NCI-H146 (cell line): ENCODE measurements around the gene ASTN2.

Experiments
- DNase-seq: peaks from one replicate; lab custom pipeline; 2025; lab: John Stamatoyannopoulos, UW

Gene ASTN2, protein sequence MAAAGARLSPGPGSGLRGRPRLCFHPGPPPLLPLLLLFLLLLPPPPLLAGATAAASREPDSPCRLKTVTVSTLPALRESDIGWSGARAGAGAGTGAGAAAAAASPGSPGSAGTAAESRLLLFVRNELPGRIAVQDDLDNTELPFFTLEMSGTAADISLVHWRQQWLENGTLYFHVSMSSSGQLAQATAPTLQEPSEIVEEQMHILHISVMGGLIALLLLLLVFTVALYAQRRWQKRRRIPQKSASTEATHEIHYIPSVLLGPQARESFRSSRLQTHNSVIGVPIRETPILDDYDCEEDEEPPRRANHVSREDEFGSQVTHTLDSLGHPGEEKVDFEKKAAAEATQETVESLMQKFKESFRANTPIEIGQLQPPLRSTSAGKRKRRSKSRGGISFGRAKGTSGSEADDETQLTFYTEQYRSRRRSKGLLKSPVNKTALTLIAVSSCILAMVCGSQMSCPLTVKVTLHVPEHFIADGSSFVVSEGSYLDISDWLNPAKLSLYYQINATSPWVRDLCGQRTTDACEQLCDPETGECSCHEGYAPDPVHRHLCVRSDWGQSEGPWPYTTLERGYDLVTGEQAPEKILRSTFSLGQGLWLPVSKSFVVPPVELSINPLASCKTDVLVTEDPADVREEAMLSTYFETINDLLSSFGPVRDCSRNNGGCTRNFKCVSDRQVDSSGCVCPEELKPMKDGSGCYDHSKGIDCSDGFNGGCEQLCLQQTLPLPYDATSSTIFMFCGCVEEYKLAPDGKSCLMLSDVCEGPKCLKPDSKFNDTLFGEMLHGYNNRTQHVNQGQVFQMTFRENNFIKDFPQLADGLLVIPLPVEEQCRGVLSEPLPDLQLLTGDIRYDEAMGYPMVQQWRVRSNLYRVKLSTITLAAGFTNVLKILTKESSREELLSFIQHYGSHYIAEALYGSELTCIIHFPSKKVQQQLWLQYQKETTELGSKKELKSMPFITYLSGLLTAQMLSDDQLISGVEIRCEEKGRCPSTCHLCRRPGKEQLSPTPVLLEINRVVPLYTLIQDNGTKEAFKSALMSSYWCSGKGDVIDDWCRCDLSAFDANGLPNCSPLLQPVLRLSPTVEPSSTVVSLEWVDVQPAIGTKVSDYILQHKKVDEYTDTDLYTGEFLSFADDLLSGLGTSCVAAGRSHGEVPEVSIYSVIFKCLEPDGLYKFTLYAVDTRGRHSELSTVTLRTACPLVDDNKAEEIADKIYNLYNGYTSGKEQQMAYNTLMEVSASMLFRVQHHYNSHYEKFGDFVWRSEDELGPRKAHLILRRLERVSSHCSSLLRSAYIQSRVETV (N-terminal part only)

DNA sequence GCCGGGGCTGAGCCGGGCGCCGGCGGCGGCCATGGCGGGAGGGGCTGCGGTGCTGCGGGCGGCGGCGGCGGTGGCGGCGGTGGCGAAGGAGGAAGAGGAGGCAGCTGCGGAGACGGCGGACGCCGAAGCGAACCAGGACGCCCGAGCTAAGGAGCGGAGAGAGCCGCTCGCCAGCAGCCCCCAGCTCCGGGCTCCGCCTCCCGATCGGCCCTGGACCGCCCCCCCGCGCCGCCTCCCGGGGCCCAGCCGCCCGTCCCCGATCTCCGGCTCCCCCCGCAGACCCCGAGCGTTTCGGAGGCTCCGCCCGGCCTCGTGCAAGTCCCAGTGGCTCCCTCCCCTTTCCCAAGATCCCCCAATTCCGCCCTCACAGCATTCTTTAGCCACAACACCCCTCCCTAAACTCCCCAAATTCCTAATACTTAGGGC lies at the start of gene ASTN2:
Gene ASTN2, minus strand, starts transcription at position 152 of the 426 bp plus-strand sequence. Its CDS starts 119 bp downstream, at position 33.
- peak; percentile 55 for DNase-seq

DNA sequence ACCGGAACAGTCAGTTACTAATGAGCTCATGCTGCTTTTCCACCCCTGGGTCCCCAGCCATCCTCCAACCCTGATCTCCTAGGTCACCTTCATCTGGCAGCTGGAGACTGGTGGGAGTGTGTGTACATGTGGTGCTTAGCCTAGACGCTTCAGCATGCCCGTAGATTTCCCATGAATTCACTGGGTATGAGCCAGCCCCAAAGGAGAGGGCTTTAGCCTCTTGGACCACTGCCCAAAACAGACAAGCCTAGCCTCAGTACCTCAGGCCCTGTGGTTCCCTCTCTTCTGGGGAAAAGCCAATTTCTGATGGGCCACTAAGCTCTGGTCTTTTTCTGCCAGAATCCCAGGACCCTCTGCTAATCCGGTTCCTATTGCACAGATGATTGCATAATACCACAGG lies 48.0 kb upstream of the ASTN2 start:
- no peak for DNase-seq

DNA sequence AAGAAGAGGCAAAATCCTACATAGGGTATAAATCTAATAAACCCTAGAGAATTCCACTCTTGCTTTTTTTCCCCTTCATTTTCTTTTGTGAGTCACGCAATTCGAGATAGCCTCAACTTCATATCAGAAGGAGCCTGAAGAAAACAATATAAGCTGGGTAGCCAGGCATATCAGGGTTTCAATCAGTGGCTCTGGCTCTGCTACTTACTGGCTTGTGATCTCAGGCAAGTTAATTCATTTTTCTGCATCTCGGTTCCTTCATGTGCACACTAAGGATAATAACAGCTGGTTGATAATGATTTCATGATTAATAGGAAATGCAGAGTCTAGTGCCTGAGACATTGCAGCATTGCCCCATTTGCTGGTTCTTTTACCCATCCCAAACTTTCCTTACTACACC lies 46.5 kb upstream of the ASTN2 start:
- DNase-seq, result no peak

DNA sequence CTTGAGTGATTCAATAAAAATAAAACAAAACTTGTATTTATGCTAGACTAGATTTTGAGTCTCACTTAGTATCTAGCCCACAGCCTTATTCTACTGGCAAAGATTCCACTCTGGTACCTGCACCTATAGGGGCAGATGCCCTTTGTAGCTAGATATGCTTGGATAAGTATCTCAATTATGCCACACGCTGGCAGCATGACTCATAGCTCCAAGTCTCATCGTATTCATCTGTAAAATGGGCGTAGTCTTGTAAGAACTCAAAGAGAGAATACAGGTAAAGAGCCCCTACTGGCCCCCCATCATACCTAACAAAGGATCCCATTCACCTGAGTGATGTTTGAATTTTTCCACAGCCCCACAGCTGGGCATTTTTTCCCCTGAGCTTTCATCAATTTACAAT lies 45.9 kb upstream of the ASTN2 start:
- DNase-seq, result no peak

DNA sequence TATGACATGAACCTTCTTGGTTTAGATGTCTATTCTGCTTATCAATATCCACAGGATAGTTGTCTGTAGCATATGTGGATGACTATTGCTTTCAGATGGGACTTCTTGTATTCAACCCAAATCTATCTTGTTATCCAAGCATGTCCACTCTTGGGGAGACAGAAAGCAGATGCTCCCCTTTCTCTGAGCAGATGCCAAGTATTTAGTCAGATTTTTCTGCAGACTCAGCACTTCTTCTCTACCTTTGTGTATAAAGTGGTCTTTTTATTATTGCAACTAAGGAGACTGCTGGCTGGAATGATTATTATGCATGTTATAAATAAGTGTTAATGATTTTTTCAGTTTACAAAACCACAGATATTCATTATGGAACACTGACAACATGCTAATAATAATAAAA lies 45.1 kb upstream of the ASTN2 start:
- no peak for DNase-seq

DNA sequence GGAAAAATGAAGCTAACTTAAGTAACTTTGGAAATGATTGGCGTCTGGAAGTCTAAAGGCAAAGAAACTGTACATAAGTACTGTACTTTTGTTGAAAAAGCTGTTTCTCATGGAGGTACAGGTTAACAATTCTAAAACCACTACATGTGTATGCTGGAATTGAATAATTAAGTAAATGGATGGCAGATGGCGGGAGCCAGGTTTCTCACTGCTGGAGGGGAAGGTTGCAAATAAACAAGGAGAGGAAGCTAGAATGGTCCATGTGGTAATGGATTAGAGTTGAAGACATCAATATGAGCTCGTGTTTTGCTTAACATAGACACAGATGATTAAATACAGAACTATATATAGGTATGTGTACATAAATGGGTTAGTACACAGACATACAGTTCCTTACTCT lies 43.2 kb upstream of the ASTN2 start:
- no peak for DNase-seq

DNA sequence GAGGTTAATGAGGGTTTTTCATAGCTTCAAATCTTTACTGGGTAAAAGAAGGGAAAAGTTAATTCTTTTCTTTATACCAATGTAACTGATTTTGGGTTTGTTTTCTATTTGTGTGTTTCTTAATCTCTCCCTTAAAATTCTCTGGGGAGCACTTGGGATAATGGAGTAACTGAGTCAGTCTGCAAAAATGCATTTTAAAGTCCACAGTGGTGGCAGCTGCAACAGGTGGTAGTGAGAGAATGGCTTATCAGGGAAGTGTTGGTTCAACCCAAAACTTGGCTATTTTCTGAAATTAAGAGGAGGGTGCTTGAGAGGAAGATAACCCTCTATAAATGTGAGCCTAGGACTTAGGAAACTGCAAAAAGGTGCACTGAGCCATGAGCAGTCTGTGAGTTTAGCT lies 39.9 kb upstream of the ASTN2 start:
- DNase-seq, result no peak

DNA sequence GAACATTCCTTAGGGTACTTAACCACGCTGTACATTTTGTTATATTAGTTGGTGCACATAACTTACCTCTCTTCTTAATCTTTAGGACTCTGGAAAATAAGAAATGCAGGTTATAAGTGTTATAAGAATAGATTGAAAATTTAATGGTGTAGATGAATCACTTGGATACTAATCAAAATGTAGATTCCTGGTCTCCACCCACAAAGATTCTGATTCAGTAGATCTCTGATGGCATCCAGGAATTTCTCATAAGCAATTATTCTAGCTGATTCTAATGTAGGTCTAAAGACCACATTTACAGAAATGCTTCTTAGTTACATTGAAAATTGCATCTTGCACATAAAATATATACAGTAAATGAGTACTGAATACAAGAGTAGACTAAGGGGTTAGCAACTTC lies 38.9 kb upstream of the ASTN2 start:
- DNase-seq, result no peak

DNA sequence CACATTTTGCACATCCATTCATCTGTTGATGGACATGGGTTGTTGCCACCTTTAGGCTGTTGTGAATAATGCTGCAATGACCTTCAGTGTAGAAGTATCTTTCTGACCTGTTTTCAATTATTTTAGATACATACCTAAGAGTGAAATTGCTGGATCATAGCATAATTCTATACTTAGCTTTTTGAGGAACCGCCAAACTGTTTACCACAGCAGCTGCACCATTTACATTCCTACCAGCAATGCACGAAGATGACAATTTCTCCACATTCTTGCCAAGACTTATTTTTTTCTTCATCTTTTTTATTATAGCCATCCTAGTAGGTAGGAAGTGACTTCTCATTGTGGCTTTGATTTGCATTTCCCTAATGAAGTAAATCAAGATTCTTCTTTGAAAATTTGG lies 36.5 kb upstream of the ASTN2 start:
- DNase-seq, result no peak

DNA sequence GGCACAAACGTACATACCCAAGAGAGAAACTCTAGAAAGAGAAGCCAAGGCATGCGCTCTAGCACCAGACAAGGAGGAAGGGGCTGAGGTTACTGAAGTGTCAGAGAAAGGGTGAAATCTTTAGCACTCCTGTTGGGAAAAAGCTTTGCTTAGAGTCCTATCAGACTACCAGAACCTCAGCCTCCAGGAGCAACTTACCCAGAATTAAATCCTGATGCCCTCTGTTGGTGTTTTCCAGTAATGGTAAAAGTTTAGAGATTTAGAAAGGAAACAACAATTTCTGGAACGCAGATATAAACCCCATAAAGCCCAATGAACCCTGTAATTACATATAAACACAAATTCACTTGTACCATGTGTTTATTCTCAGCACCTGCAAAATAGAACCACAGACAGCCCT lies 33.2 kb upstream of the ASTN2 start:
- peak; percentile 14 for DNase-seq

DNA sequence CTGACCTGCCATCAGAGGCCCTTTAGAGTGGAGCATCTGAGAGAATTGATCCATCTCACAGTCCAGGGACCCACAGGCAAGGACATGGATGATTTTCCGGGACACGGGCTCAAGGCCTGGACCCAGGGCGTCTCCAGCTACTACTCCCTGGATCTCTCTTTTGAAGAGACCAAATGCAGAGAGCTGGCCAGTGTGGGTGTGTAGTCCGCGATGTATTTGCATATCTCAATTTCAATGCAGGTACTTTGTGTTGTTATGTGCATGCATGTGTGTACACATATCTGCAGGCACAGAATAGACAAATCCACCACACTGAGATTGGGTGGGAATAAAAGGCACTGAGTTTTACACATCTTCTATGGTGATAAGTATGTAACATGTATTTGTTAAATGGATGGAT lies 30.8 kb upstream of the ASTN2 start:
- DNase-seq, result no peak

DNA sequence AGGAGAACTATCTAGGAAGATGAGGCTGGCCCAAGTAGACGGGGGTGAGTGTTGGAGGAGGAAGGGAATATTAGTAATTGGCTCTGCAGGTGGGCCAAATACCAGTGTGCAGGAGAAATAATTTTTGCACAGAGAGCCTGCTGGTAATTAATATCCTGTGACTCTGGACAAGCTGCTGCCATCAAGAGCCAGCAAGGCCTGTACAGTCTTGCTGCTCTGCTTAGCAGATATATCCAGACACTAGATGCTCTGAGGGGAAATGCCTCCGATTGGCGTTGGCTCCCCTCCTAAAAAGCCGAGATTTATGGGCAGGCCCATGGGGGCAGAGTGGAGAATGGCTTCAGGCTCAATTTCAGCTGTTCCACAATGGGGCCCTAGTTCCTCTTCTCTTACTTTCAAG lies 29.6 kb upstream of the ASTN2 start:
- no peak for DNase-seq

DNA sequence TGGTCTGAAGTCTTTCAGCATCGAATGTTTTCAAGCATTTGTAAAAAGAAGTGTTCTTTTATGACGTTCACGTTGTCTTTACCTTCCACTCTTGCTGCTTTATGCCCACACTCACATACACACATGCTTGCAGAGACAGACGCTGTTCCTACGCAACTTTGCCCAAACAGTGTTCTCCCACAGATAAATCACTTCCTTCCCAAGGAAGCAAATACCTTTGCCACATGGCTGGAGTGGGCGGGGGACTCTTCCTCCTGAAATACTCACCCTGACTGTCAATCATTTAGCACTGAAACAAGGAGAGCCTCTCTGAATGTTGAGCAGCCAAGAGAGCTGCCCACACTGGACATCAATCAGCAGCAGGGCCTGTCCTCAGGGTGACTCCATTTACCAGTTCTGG lies 22.4 kb upstream of the ASTN2 start:
- no peak for DNase-seq

DNA sequence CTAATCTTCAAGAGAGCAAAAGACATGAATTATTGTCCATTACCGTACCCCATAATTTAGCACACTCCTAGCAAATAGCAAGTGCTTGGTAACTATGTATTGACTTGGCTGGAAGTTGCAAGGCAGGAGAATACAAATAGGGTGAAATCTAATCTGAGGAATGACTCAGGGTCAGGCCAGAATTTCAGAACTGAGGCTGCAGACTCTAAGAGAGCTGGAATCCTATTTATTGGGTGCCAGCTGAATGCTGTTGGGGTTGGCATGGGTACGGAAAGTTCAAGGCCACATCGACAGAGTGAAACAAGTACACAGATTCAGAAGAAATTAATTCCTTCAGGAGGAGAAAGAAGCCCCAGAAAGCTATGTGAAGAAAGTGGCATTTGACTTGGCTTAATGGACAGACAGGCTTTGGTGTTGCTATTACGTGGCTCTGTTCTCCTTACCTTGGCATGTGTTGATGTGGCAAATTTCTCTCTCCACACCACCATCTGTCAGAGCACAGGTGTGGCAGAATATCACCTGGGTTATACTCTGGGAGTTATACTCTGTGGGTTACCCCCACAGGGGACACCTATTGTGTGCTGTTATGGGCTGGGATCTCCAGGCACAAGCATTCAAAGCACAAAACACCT lies 20.9 kb upstream of the ASTN2 start:
- DNase-seq, result no peak

DNA sequence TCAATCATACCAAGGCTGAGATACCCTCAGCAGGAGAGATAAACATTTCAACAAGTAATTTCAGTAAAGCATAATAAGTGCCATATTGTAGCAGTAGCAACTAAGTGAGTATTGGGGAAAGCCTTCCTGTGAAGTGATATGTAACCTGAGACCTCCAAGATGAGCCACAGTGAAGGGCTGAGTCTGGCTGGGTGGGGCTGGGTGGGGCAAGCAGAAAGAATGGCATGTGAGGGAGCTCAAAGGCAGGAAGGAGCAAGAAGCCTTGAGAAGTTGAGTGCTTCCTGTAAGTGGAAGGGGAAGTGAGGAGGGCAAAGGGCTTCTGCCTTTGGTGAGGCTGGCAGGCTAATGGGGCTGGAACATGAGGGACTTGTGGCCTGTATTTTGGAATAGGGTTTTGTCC lies 19.7 kb upstream of the ASTN2 start:
- no peak for DNase-seq

DNA sequence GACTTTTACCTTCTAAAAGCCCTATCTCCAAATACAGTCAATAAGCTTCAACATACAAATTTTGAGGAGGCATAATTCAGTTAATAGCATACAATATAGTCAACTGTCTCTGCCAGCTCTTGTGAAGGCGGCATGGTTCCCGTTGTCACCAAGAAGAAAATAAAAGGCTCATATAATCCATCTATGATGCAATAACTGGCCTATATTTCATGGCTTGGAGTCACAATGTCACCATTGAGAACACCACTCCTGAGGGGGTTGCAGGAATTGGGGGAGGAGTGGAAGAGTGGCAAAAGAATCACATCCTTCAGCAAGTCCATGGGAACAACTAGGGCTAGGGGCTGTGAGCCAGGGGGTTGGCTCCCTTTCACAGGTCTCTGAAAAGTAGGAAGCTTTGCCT lies 16.0 kb upstream of the ASTN2 start:
- DNase-seq, result no peak

DNA sequence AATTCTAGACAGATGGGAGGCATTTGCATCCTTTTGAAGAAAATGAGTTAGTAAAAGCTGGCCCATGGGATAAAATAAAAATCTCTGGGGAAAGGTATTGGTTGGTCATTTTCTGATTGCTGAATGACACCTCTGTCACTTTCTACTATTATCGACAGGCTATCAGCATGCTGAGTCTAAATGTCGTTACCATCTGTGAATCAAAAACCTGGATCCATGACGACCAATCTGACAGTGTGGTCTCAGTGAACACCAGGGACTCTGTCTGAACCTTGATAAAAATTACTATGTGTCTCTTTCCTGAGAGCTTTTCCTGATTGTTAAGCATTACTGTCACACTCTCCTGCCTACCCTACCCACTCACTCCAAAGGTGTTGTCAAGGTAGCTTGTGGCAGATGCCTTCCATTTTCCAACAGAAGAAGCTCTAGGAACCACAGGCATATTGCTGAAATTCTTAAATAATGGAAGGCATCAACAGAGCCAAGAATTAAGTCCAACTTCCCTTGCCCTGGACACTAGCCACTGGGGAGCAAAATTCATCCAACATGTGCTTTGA lies 12.6 kb upstream of the ASTN2 start:
- no peak for DNase-seq

DNA sequence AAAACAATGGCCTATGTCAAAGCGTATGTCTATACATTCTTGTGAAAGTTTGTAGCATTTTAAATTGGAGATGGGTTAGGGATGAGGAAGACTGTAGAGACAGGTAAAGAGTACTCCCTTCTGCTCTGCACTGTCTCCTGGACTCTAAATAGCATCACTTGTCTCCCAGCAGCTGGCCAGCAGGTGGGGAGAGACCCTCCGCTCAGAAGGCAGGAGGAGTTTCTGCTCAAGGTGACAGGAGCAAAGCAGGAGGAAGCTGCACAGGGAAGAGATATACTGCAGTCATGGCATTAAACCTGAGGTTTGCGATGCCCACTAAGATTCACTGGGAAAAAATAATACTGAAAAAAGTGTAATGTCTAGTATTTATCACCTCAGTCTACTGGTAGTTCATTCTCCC lies 10.7 kb upstream of the ASTN2 start:
- DNase-seq, result no peak

DNA sequence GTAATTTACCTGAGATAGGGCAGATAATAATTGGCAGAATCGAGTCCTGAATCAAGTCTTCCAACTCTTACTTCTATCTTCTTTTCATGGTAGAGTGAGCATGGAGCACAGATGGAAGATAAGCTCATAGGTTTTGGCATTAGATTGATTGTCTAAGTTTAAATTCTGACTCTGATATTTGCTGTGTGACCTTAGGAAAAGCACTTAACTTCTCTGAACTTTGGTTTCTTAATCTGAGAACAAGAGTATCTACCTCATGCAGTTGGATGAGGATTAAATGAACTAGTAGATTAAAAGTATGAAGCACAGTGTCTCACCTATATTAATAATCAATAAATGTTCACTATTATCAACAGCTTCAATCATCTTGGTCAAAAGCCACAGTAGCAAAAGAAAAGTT lies 9.4 kb upstream of the ASTN2 start:
- DNase-seq, result no peak

DNA sequence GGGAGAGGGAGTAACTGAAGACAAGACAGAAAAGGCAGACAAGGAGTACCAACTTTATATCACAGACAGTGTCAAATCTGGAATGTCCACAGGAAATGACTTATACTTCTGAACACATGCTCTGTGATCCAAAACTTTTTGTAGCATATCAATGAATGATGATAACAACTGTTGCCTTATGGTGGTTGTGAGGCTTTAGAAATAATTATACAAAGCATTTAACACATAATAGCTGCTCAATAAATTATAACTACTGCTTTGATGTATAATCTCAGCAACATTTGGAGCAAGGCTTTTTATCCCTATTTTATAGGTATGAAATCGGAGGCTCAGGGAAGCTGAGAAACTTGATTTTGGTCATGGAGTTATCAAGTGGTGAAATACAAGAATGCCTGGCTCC lies 3.3 kb upstream of the ASTN2 start:
- no peak for DNase-seq

DNA sequence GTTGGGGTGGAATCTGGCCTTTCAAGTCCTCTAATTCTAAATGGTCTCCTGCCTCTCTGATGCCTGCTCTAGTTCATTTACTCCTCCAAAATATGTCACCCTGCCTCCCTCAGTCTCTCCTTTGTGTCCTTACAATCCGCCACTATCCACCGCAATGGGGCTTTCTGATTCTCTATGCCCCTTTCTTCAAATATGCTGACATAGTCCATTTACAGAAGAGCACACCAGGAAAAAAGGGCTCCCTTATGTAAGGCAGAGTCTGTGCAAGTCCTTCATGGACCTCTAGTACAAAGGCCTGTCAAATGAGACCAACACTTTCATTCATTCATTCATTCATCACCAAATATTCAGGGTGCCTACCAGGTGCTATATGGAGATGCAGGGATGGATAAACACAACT lies 2.0 kb upstream of the ASTN2 start:
- DNase-seq, result no peak
